HG02623 (cell line): ENCODE data around the gene PLA2G2A.

Experiments used
- ATAC-seq: cut with Tn5 transposase; IDR thresholded peaks from one replicate; pipeline ENCODE4 v1.9.1; 2021; ENCODE audit warnings: moderate library complexity; ENCODE audit not compliant: unreplicated experiment

PLA2G2A gene

GRCh38 chr1:19974822-19975416, 4.5 kb downstream of the PLA2G2A start:
- no peak for ATAC-seq

- ATAC-seq = no peak
These were observed 5.8 kb downstream of the PLA2G2A start for GRCh38 chr1:19973616-19974015.

- no peak for ATAC-seq
These were observed 7.8 kb downstream of the PLA2G2A start for GRCh38 chr1:19971664-19972063.

- no peak for ATAC-seq
These were observed 9.3 kb downstream of the PLA2G2A start for GRCh38 chr1:19969898-19970660.

GRCh38 chr1:19967808-19968207, 11.6 kb downstream of the PLA2G2A start:
- ATAC-seq = no peak

- ATAC-seq = no peak
These were observed 14.9 kb downstream of the PLA2G2A start for GRCh38 chr1:19964542-19964941.

- no peak for ATAC-seq
These were observed 15.8 kb downstream of the PLA2G2A start for GRCh38 chr1:19963636-19964035.

- ATAC-seq = no peak
These were observed 18.8 kb downstream of the PLA2G2A start for GRCh38 chr1:19960591-19960990.

- ATAC-seq = no peak
These were observed 21.6 kb downstream of the PLA2G2A start for GRCh38 chr1:19957779-19958178.

GRCh38 chr1:19955534-19956170, 23.8 kb downstream of the PLA2G2A start:
- no peak for ATAC-seq

- no peak for ATAC-seq
These were observed 25.4 kb downstream of the PLA2G2A start for GRCh38 chr1:19954059-19954458.

GRCh38 chr1:19949016-19949415, 30.4 kb downstream of the PLA2G2A start:
- ATAC-seq = no peak

- ATAC-seq = no peak
These were observed 32.4 kb downstream of the PLA2G2A start for GRCh38 chr1:19946971-19947370.

- no peak for ATAC-seq
These were observed 33.1 kb downstream of the PLA2G2A start for GRCh38 chr1:19946331-19946751.

- ATAC-seq = no peak
These were observed 33.5 kb downstream of the PLA2G2A start for GRCh38 chr1:19945914-19946313.

GRCh38 chr1:19942657-19943056, 36.8 kb downstream of the PLA2G2A start:
- no peak for ATAC-seq

GRCh38 chr1:19942088-19942487, 37.3 kb downstream of the PLA2G2A start:
- no peak for ATAC-seq

- ATAC-seq = no peak
These were observed 38.2 kb downstream of the PLA2G2A start for GRCh38 chr1:19941206-19941568.

GRCh38 chr1:19940486-19941205, 38.8 kb downstream of the PLA2G2A start:
- no peak for ATAC-seq

- ATAC-seq = no peak
These were observed 40.9 kb downstream of the PLA2G2A start for GRCh38 chr1:19938472-19938871.

GRCh38 chr1:19936061-19936750, 43.2 kb downstream of the PLA2G2A start:
- no peak for ATAC-seq
